Forelimb muscle (tissue), 1 donor: ENCODE data around the gene NMU. TPM values are rescaled to one million over a fixed set of nuclear protein-coding genes. Genes with fewer than 3 reads are reported as not detected.
"Not testable (repeated sequence)": the region's sequence is repeated elsewhere in the genome, so short reads cannot be mapped to it uniquely, and the experiment has no call there.

ENCODE experiments used
- DNase-seq: peaks from one replicate; pipeline ENCODE4 v3.0.0-alpha.2; 2013; ENCODE audit warnings: low read depth
- polyA plus RNA-seq: library from polyadenylated mRNA; unstranded; fragments of 120-200 nt; gene quantifications from one replicate; pipeline ENCODE4 v1.2.1, GENCODE V29; 2013; ENCODE audit not compliant: insufficient read length

Gene NMU
- polyA plus RNA-seq, 1 donor, result 1.7 TPM

DNA sequence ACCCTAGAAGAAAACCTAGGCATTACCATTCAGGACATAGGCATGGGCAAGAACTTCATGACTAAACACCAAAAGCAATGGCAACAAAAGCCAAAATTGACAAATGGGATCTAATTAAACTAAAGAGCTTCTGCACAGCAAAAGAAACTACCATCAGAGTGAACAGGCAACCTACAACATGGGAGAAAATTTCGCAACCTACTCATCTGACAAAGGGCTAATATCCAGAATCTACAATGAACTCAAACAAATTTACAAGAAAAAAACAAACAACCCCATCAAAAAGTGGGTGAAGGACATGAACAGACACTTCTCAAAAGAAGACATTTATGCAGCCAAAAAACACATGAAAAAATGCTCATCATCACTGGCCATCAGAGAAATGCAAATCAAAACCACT lies 12.0 kb downstream of the NMU start:
- DNase-seq, result not testable (repeated sequence)

DNA sequence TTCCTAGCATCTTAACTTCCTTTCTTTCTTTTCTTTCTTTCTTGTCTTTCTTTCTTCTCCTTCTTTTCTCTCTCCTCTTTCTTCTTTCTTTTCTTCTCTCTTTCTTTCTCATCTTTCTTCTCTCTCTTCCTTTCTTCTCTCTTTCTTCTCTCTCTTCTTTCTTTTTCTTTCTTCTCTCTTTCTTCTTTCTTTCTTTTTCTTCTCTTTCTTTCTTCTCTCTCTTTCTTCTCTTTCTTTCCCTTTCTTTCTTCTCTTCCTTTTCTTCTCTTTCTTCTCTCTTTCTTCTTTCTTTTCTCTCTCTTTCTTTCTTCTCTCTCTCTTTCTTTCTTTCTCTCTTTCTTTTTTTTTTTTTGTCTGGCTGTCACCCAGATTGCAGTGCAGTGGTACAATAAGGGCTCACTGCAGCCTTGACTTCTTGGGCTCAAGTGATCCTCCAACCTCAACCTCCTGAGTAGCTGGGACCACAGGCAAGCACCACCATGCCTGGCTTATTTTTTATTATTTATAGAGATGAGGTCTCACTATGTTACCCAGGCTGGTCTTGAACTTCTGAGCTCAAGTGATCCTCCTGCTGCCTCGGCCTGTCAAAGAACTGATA lies 17.5 kb downstream of the NMU start:
- no peak for DNase-seq

DNA sequence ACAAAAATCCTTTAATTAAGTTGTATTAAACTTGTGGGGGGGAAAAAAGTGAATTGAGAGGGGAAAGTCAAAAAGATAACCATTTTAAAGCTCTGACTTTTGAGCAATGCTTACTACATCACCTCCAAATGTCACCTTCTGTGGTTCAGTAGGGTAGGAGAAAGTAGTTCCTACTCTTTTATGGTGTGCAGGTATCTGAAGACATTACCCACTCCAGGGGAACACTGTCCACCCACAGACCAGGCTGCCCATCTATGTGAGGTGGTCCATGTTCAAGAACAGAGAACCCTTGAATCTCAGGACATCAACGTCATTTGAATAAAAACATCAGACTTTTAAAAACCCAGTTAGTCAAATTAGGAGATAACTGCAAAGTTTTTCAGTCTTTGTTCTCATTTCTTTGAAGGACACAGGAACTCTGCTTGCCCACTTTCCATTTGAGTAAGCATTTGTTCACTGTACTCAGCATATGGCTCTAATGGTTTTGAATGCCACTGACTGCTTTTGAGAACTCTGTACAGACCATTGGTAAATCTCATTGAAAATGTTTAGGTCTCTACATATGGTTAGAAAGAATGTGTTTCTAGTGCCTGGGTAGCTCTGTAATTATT lies 18.4 kb downstream of the NMU start:
- DNase-seq, result no peak

DNA sequence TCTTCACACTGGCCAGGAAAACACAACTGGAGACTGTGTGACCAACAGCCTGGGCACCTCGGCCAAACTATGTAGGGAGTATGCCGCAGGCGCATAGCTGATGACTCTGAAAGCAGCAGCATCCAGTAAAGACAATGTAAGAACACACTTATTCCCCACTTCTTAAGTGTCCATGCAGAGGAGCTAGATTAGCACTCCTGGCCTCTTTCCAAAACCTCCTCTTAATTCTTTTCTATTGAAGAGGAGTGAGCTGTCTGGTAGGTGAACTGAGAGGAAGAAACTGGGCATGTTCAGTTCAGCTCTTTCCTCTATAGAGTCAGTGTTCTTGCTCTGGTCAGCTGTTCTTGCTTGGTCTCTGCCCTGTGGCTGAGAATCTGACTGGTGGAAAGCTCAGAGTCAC lies 21.1 kb downstream of the NMU start:
- no peak for DNase-seq

DNA sequence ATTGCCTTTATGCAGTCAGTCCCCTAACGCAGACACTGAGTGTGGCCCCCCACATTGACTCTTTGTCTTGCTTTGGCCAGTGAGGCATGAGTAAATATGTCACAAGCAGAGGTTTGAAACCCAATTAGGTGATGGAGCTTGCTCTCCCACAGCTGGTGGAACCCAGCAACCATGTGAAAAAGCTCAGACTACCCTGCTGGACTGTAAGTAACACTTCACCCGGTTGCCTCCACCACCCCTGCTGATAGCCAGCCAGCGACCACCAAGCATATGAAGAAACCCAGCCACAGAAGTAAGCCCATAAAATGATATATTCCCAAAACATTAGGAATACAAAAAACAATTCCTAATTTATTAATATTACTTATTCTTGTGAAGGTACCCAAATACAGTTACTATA lies 22.5 kb downstream of the NMU start:
- no peak for DNase-seq

DNA sequence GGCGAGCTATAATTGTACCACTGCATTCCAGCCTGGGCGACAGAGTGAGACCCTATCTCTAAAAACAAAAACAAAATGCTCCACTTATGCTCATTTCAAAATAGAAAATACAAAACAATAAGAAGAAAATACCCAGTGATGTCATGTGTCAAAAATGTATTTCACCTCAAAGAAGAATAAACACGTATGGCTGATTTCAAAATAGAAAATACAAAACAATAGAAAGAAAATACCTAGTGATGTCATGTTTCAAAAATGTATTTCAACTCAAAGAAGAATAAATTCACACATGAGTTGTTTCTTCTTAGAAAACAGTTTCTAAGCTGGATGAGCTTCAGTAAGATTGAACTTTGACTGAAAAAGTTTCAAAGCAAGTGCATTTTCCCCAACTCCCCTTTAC lies 23.8 kb downstream of the NMU start:
- no peak for DNase-seq

DNA sequence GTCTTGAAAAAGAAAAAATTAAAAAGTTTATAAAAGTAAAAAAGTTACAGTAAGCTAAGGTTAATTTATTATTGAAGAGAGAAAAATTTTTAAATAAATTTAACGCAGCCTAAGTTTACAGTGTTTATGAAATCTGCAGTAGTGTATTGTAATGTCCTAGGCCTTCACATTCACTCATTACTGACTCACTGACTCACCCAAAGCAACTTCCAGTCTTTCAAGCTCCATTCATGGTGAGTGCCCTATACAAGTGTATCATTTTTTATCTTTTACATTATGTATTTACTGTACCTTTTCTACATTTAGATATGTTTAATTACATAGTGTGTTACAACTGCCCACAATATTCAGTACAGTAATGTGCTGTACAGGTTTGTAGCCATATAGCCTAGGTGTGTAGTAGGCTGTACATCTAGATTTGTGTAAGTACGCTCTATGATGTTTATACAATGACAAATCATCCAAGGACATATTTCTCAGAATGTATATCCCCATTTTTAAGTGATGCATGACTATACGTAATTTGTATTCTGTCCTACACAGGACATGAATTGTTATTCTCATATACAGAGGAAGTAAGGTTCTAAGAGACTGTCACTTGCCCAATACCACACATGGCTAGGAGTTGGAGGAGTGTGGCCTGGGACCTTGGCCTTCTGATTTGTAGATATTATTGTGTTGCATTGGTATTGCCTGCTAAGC lies 24.6 kb downstream of the NMU start:
- no peak for DNase-seq

DNA sequence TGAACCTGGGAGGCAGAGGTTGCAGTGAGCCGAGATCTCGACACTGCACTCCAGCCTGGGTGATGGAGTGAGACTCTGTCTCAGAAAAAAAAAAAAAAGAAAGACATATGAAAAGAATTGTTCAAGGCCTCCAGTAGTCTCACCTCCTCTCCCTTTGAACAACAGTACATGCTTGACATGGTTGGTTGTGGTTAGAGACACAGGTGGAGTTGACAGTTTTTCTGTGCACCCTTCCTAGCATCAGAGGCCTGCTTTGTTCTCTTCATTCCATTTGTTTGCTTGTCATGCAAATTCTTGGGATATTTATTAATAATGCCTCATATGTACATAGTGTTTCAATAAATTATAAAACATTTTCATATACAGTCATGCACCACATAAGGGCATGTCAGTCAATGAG lies 25.7 kb downstream of the NMU start:
- DNase-seq, result no peak

DNA sequence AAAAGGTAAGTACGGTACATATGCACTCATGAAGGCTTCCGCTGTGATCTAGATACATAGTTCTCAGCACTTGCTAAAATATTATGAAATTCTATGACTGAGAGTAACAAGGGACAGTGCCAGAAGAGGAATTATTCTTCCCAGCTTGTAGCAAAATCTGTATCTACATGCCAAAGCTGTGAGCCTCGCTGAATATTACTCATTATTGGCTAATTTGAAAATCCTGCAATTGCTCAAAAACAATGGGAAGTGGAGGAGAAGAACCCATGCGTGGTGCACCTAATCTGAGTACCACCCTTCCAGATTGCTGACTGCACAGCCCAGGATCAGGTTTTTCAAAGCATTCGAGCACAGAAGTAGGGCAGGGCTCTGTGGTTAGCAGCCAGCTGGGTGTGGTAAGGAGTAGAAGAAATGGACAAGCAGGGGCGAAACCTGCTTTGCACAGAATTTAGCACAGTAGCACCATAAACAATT lies 26.7 kb downstream of the NMU start:
- no peak for DNase-seq

DNA sequence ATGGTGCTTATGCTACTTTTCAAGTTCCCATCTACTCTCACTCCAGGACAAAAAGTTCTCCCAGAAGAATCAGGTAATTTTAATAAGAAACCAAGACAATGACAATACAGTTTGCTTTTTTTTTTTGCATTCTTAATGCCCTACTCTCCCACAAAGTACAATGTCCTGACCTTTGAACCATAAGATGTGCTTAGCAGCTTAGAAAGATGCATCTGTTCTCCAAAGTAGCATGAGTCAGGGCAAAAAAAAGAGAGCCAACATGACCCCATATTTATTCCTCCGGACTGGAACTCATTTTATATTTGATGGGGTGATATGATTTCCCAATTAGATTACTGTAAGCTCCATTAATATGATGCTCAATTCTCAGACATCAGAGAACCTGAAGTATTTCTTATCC lies 27.5 kb downstream of the NMU start:
- DNase-seq, result no peak

DNA sequence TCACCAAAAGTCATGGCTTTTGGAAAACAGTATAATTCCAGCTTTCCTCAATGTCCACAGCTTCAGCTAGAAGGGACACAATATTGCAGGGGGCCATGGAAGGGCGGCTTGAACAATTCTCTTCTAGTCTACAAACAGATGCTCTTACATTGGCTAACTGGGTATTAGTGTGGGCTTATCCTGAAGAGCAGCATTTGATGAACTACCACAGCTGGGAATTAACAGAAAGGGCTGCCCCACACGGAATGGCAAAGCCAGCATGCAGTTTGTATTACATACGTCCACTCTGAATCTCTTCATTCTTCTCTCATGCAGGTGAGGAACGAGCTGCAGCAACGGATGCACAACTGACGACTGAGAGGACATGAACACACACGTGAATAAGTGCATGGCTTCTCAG lies 31.1 kb downstream of the NMU start:
- no peak for DNase-seq

DNA sequence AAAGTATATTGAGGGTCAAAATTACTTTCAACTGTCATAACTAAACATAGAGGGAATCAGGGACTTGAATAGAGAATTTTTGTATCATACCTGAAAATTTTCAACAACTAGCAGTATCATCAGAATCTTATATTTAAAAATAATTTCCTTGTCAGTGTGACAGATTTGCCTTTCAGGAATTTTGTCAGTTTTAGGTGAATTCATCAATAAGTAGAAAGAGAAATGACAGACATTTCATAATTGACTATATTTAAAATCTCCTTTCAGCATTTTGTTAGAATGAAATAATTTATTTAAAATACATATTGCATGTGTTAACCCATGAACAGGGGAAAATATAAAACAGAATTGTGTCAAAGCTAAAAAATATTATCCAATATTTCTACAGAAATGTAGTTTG lies 35.5 kb downstream of the NMU start:
- DNase-seq, result no peak

DNA sequence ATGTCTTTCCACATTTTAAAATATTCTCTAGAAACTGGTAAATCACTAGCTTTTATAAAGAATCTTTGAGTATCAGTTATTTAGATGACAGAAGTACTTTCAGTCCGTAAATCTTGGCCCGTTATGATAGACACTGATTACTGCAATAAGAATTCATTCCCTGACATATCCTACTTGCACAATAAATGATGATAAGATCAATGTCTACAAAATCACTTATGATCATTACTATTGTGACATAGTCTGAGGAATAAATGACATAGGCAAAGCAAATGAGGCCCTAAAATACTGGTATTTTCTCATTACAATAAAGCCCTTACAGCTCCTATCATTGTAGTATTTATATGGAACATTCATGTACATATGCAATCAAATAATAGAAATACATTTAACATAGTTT lies 37.5 kb downstream of the NMU start:
- no peak for DNase-seq

DNA sequence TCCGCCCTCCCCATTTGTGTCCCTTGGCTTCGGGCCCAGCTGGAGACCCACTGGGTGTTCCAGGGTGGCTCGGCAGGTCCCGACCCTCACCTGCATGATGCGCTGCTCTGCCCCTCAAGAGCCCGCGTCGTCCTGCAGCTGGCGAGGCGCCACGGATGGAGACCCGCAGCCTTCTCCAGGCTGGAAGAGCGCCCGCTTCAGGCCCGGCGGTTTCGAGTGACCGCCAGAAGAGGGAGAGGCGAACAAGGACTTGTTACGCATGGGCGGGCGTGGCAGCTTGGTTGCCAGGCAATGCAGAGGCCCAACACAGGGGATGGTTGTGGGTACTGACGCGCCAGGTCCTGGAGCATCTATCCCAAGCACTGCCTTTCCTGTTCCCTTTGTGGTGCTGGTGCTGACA lies 44.1 kb downstream of the NMU start, which contains the start of gene PDCL2:
Gene PDCL2 (minus strand): TSS at position 232 of the 400 bp plus-strand sequence. CDS start 136 bp downstream, at position 96.
- no peak for DNase-seq

DNA sequence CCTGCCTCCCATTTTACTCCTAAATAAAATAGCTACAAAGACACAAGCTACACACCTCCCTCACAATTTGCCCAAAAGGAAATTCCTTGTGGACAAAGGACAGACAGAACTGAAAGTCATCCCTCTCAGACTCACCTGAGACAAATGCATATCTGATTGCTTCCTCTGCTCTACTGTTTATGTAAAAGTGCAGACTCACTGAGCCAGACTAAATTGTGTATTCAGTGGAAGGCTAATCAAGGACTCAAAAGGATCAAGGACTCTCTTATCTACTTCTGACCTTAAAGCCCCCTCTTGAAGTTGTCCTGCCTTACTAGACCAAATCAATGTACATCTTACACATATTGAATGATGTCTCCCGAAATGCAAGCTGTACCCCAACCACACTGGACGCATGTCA lies 47.9 kb downstream of the NMU start:
- DNase-seq, result no peak

DNA sequence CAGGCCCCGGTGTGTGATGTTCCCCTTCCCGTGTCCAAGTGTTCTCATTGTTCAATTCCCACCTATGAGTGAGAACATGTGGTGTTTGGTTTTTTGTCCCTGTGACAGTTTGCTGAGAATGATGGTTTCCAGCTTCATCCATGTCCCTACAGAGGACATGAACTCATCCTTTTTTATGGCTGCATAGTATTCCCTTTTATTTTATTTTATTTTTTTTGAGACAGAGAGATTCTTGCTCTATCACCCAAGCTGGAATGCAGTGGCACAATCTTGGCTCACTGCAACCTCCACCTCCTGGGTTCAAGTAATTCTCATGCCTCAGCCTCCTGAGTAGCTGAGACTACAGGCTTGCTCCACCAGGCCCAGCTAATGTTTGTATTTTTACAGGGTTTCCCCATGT lies 53.3 kb downstream of the NMU start:
- DNase-seq, result not testable (repeated sequence)

DNA sequence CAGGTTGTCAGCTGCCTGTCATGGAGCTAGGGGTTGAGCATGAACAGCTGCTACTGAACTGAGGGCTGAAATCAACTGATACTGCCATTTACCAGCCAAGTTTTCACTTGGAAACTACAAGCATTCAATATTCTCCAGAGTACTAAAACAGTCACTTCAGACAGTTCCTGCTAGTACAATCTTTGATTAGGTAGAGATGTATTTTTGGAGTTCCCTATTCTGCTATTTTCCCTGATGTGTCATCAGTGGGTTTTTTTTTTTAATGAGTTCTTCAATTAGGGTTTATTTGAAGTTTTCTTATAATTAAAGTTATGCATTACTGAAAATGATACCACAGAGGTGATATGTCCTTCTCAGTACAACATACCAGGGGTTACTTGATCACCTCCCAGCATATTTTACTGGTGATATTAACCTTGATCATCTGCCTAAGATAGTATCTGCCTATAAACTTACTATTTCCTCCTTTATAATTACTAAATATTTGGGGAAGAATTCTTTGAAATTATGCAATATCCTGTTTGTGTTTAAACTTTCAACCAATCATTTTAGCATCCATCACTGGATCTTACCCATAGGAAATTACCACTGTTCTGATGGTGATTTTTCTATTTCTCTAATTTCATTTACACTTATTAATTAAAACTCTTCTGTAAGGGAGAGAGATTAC lies 57.6 kb downstream of the NMU start:
- DNase-seq, result no peak

DNA sequence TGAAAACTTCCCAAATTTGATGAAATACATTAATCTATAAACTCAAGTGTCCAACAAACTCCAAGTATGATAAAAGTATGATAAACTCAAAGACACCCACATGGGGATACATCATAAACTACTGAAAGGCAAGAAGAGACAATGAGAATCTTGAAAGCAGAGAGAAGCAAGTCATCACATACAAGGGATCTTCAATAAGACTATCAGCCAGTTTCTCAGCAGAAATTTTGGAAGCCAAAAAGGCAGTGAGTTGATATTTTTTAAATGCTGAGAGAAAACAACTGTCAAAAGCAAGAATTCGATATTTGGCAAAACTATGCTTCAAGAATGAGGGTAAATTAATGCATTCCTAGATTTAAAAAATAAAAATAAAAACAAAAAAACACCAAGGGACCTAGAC lies 60.6 kb downstream of the NMU start:
- no peak for DNase-seq

DNA sequence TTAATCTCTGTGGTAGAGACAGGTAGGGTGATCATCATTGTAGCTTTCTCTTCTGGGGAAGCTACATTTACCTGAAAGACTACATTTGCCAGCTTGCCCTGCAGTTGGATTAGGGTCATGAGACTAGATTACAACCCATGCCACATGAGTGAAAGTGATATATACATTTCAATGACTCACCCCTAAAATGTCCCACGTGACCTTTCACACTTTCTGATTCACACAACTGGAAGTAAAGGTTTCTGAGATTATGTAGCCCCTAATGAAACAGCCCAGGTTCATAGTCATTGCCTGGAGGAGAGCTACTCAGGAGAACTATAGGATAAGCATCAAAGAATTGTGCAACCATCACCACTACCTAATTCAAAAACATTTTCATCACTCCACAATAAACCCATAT lies 61.8 kb downstream of the NMU start:
- no peak for DNase-seq

DNA sequence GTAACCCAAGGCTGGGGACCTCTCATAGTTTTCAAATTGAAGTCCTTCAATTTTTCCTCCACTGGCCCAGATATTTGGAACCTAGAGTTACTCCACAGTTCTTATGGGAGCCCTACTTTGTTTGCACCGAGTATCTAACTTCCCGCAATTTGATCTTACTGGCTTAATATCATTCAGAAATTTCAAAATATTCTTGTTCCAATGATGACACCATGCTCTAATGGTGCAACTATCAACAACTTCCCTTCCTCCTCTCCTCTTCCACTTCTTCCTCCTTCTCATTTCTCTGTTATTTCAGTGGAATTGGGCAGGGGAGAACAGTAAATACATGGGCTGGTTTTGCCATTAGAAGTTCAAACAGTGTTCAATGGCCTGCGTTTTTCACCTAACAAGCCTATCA lies 64.3 kb downstream of the NMU start:
- DNase-seq, result no peak

DNA sequence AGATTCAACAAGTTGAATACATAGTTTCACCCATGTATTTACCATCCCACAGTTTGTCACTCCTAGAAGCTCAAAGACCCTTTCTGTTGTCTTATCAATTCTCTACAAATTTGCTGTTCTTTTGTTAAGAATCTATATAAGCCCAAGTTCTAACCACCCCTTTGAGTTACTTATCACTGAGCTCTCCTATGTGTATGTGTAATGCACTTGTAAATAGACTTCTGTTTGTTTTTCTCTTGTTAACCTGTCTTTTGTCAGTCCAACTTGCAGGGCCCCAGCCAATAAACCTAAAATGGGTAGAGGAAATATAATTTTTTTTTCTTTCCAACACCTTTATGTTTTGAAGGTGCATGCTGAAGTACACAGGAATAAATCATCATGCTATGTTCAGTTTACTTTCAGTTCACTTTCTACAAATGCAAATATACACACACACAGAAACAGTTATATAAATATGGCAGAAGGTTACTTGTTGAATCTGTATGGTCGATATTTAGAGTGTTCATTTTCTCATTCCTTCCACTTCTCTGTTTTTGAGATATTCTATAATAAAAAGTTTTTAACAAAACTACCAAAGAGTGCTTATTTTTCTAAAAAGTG lies 67.1 kb downstream of the NMU start:
- DNase-seq, result no peak

DNA sequence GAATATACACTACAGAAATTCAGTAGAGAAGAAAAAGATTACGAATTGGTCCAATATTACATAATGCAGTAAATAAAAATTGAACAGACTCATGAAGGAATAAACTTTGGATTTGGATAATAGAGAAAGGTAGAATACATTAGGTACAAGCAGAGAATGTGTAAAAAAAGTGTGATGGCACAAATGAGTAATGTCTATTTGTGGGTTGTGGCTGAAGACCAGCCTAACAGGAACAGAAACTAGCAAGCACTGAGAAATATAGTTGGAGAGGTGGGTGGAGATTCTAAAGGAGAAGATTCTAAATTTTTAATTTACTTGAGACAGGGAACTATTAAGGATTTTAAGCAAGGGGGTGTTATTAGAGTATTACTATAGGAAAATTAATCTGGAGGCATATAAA lies 74.2 kb downstream of the NMU start:
- DNase-seq, result no peak
